KBM-7 (cell line): ENCODE results near the gene UFD1.

Experiments used
- DNase-seq: peaks from one replicate; pipeline ENCODE4 v3.0.0-alpha.2; 2015
- in situ Hi-C: fragments of 300-500 bp; cut with MboI; formaldehyde crosslinking; loops from 2 replicates; pipeline ENCODE4 v1.14.3; 2020; ENCODE audit warnings: low sequenced_read_pairs, low pct_unique_long_range_greater_than_20kb, mixed read lengths

Gene UFD1, protein sequence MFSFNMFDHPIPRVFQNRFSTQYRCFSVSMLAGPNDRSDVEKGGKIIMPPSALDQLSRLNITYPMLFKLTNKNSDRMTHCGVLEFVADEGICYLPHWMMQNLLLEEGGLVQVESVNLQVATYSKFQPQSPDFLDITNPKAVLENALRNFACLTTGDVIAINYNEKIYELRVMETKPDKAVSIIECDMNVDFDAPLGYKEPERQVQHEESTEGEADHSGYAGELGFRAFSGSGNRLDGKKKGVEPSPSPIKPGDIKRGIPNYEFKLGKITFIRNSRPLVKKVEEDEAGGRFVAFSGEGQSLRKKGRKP

DNA sequence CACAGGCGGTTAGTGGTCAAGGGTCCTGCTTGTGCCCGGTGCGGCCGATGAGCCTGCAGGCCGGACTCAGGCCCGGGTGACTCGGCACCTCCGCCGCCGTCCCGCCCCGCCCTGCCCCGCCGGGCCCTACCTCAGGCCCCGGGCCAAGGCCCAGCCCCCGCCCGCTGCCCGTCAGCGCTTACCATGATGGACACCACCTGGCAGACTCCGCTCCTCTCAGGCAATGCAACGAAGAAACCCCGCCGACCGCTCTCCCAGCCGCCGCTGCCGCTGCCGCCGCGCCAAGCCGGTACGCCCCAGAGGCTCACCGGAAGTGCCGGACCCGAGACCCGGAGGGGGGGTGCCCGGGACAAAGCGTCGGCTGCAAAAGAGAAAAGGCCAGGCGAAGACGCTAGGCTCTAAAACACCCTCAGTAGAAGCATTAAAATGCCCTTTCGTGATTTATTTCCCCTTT, at the start of gene UFD1:
TSS of gene UFD1 (minus strand) at position 293 of the 454 bp plus-strand sequence. CDS start at position 185, 108 bp downstream.
- in situ Hi-C loops: no loop called here
- DNase-seq: no peak

DNA sequence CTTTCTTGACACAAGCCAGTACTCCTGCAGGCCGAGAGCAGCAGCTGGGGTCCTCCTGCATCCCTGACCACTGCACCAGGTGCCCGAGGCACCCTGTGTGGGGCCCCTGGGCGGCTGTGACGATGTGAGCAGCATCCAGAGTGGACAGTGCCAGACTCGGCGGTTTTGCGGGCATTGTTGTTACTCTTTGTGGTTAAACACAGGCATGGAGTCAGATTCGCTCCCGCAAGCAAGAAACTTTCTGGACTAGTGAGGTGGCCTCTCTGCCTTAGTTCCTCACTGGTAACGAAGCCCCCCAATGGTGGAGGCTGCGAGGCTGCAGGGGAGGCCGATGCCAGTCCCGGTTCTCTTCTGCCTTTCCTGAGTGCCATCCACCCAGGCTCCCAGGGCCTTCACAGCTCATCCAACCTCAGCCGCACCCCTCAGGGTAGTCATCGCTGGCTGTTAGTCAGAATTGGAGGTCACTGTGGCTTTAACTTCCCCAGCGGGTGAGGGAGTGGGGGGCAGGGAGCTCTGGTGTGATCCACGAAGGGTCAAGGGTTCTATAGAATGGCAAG, 48.9 kb upstream of the UFD1 start:
- DNase-seq: no peak
- in situ Hi-C loops: no loop called here

DNA sequence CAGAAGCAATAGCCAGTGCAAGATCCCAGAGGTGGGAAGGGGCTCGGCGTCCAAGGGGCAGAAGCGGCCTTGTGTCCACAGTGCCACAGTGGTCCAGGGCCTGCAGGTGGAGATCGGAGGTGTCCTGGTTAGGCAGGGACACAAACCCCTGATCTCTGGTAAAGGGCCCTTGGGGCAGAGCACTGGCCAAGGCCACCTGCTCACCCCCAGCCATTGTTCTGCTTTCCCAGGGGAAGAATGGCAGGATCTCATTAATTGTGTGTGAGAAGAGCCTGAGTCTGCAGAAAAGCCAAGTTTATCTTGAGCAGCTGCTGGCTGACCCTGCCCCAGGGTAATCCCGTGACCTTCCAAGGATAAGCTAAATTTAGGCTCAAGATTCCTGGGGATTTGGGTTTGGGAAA, 48.3 kb upstream of the UFD1 start:
- in situ Hi-C loops: no loop called here
- no peak for DNase-seq

DNA sequence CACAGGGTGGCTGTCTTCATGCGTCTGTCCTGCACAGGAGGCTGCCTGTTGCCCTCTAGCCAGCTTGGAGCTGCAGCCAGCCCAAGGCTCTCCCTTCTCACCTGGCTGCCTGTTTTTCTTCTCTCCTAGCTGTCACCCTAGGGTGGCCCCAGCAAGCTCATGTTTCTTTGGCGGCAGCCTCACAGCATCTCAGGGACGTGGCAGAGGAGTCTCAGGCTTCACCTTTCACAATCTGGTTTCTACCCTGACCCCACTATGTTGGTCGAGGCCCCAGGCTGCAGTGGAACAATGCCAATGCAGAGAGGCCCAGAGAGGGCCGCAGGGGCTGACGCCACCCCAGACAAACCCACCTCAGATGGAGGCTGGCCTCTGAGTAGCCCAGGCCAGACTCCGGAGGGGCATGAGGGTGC, 47.7 kb upstream of the UFD1 start:
- in situ Hi-C loops: no loop called here
- no peak for DNase-seq

- in situ Hi-C loops: no loop called here
- DNase-seq: no peak
Measured at GRCh38 chr22:19526076-19526701, 47.2 kb upstream of the UFD1 start.

DNA sequence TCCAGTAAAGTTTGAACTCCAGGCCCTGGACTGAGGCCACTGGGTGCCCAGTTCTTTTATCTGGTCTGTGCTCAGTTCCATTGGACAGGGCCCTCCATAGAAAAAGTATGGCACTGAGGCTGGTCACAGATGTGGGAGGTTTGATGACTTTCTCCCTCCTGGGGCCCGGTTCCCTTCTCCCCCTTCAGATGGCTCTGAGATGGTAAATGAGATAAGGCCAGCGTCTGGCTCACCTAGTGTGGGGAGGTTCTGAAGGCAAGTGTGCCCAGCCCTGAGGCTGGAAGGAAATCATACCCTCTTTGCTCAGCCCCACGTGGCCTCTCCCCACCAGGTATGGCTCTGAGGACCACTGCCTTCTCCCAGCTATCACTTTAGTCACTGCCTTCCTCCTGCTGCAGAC, 46.7 kb upstream of the UFD1 start:
- in situ Hi-C loops: no loop called here

GRCh38 chr22:19525116-19525660, 46.2 kb upstream of the UFD1 start:
- in situ Hi-C loops: no loop called here
- DNase-seq: no peak

More for the DNA sequence above, 46.7 kb upstream of the UFD1 start:
- DNase-seq: no peak

DNA sequence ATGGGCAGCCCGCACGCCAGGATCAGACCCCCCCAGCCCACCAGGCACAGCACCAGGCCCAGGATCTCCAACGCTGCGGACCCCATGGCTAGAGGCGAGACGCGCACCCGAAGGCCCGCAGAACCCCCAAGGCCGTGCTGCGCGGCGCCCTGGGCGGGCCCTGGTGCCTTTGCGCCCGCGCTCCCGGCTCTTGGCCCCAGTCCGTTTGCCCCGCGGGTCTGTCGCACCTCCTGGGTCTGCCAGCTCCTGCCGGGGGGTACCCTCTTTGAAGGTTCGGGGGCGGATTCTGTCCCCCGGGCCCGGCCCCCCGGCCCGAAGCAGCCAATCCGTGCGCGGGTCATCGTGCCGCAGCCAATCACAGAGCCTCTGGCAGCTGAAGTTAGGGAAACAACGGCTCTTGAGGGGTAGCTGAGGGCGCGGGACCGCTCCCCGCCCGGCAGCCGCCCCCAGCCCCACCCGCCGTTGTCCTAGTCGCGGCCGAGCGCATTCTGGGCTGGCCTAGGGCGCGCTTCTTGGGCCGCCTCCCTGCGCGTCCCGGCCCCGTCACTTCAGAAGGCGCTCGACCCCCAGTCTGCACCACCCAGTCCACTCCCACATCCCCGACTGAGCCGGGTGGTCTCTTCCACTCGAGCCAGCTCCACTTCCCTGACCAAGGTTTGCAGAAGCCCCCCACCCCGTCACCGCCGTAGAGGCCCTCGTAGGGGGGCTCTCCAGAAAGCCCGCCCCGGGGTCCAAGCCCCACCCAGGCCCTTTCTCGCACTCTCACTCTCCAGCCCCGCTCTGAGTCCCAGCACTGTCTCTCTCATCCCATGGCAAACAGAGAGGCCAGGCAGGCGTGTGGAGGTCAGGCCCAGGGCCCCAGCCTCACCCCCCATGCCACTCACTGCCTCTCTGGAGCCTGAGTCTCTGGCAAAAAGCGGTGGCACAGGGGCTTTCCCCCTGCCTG, 45.5 kb upstream of the UFD1 start, which contains the start of gene CLDN5:
TSS of gene CLDN5 (minus strand) at position 241 of the 946 bp plus-strand sequence. CDS start at position 86, 155 bp downstream.
- DNase-seq: no peak
- in situ Hi-C loops: no loop called here

- in situ Hi-C loops: no loop called here
- no peak for DNase-seq
Measured at GRCh38 chr22:19523240-19524169, 44.5 kb upstream of the UFD1 start.

- no peak for DNase-seq
- in situ Hi-C loops: no loop called here
Measured at GRCh38 chr22:19522881-19523239, 43.9 kb upstream of the UFD1 start.

GRCh38 chr22:19522190-19522880, 43.3 kb upstream of the UFD1 start:
- in situ Hi-C loops: no loop called here
- no peak for DNase-seq

- in situ Hi-C loops: no loop called here
- DNase-seq: no peak
Measured at GRCh38 chr22:19520566-19521305, 41.7 kb upstream of the UFD1 start.

GRCh38 chr22:19520007-19520406, 41.0 kb upstream of the UFD1 start:
- in situ Hi-C loops: no loop called here
- DNase-seq: no peak

DNA sequence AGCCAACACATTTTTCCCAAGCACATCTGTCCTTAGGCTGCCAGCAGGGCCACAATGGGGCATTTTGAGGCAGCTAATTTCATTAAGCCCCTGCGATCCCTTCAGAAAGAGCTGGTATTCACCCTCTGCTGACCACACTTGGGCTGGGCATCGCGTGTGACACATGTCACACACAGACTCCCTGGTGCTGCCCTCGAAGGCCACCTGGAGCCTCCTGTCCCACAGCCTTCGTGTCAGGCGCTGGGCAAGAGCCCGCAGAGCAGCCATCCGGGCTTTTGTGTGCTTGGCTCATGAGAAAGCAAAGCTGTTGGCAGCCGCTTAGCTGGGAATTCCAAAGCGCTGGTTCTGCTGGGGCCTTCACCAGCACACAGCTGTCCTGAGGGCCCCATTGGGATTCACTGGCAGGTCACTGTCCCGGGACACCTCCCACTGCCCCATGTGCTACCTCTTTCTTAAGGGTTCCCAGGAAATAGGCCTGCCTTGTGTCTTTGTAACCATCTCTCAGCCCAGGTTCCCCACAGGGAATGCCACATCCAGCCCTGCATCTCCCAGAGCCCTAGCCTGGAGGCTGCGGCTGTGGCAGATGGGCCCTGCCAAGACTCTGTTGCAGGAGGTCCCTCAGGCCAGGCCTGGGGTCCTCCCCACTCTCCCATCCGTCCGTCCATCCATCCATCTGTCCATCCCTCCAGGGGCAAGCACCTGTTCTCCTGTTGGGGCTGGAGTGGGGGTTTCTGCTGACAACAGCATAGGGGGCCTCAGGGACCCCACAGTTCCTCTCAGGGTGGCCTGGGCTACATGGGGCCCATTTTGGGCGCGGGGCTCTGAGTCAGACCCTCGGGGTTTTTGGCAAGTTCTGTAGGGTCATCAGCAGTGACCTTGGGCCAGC, 40.3 kb upstream of the UFD1 start:
- DNase-seq: no peak
- in situ Hi-C loops: no loop called here

- no peak for DNase-seq
- in situ Hi-C loops: no loop called here
Measured at GRCh38 chr22:19518635-19519034, 39.6 kb upstream of the UFD1 start.
